DMS153 treated with DMSO at 0.1 percent for 48 hours (cell line): ENCODE results near the gene CCDC77.
"Not testable (repeated sequence)": the region's sequence is repeated elsewhere in the genome, so short reads cannot be mapped to it uniquely, and the experiment has no call there.

Experiments
- DNase-seq: peaks from one replicate; lab custom pipeline; 2025; ENCODE audit not compliant: unreplicated experiment; lab: John Stamatoyannopoulos, UW

The CCDC77 gene

GRCh38 chr12:401235-402028 lies at the start of gene CCDC77:
CCDC77 (plus strand) TSS chr12:401644; CDS start chr12:409384, 7,740 bp downstream.
- DNase-seq, result no peak

GRCh38 chr12:356276-356988 lies 45.0 kb upstream of the CCDC77 start:
- DNase-seq, result no peak

- no peak for DNase-seq
These were observed 42.4 kb upstream of the CCDC77 start for GRCh38 chr12:359091-359490.

GRCh38 chr12:366820-367219 lies 34.6 kb upstream of the CCDC77 start:
- DNase-seq, result no peak

- no peak for DNase-seq
These were observed 33.5 kb upstream of the CCDC77 start for GRCh38 chr12:367972-368371.

- not testable (repeated sequence) for DNase-seq
These were observed 30.5 kb upstream of the CCDC77 start for GRCh38 chr12:370739-371485.

GRCh38 chr12:386651-387050 lies 14.8 kb upstream of the CCDC77 start:
- no peak for DNase-seq

- DNase-seq, result no peak
These were observed 13.4 kb upstream of the CCDC77 start for GRCh38 chr12:388012-388411.

GRCh38 chr12:388541-389141 lies 12.8 kb upstream of the CCDC77 start:
- DNase-seq, result no peak

GRCh38 chr12:389142-390096 lies 12.0 kb upstream of the CCDC77 start, which contains the start of gene KDM5A:
KDM5A (minus strand) TSS chr12:389320; CDS start chr12:389091, 229 bp downstream.
- no peak for DNase-seq

GRCh38 chr12:400828-401227 lies 616 bp upstream of the CCDC77 start:
- no peak for DNase-seq

- no peak for DNase-seq
These were observed 565 bp downstream of the CCDC77 start for GRCh38 chr12:402029-402389.

GRCh38 chr12:414859-415258 lies 13.4 kb downstream of the CCDC77 start:
- DNase-seq, result no peak

GRCh38 chr12:418432-418831 lies 17.0 kb downstream of the CCDC77 start:
- DNase-seq, result no peak

- DNase-seq, result no peak
These were observed 21.1 kb downstream of the CCDC77 start for GRCh38 chr12:422526-422925.

- not testable (repeated sequence) for DNase-seq
These were observed 34.3 kb downstream of the CCDC77 start for GRCh38 chr12:435737-436136.

GRCh38 chr12:442235-442884 lies 40.9 kb downstream of the CCDC77 start:
- no peak for DNase-seq

- no peak for DNase-seq
These were observed 45.7 kb downstream of the CCDC77 start for GRCh38 chr12:447141-447540.

- no peak for DNase-seq
These were observed 47.8 kb downstream of the CCDC77 start for GRCh38 chr12:449203-449602.

- no peak for DNase-seq
These were observed 49.0 kb downstream of the CCDC77 start for GRCh38 chr12:450438-450837.
